ENCODE data around the gene MMP13. TPM values are rescaled to one million over a fixed set of nuclear protein-coding genes. Genes with fewer than 3 reads are reported as not detected.

The MMP13 gene
- total RNA-seq, 1 experiment from 2014 or later, result not detected

DNA sequence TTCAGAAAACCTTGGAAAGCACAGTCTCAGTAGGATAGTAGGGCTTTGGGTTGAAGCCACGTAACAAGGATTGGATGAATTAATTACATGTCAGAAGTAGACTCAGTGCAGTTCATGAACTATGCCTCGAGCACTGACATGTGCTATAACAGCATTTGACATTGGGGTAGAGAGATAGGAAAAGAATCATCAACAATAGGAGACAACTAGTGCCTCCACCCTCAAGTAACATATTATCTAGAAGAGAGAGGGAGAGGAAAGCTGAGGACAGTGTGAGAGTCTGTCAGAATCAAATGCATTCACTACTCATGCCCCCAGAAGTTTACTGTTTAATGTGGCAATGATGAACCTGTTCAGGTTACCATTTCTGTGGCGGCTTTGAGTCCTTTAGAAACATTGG is 26.4 kb downstream of the MMP13 start:
- no peak for DNase-seq (ENCODE audit: low read depth in 1 of 2, low spot score in 2 of 2)
- Histone ChIP-seq H3K4me3 (no peak overlapping the region), H3K36me3 (no peaks in the 10 kb centered on the region), H3K27me3 (replicated peaks) (no peaks in the 10 kb centered on the region), H3K4me1 (replicated peaks) (no peaks in the 10 kb centered on the region), H3K9me3 (replicated peaks) (no peaks in the 10 kb centered on the region), H3K27ac (no peak overlapping the region)

DNA sequence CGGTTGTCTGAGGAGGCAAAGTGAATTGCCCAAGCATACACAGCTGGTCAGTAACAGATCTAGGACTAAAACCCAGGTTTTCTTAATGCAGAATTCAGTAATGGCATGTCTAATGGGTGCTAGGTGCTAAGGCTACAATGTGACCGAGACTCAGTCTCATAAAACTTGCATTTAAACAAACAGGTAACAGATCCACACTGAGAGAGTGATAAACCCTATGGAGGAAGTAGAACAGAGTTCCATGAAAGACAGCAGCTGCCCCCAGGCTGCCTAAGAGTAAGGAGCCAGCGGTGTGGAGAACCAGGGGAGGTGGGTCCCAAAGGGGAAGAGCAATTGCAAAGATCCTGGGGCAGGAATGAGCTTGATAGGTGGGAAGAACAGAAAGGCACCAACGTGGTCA is 27.3 kb downstream of the MMP13 start:
- DNase-seq (ENCODE audit: low read depth in 1 of 2, low spot score in 2 of 2), result no peak
- Histone ChIP-seq H3K27ac (no peak overlapping the region), H3K27me3 (replicated peaks) (no peaks in the 10 kb centered on the region), H3K4me1 (replicated peaks) (no peaks in the 10 kb centered on the region), H3K9me3 (replicated peaks) (no peaks in the 10 kb centered on the region), H3K36me3 (no peaks in the 10 kb centered on the region), H3K4me3 (no peak overlapping the region)

DNA sequence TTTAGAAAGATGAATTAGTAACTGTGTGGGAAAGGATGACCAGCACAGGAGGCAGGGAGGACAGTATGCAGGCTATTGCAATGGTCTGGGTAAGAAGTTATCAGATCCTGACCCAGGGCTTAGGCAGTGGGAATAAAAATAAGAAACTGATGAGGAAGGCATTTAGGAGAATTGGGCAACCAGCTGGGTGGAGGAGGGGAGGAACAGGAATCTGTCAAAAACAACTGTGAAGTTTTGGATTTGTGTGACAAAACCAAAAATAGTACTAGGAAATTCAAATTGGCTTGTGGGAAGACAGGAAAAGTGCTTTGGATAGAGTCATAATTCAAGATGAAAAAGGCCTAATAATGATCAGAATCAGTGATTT is 27.9 kb downstream of the MMP13 start:
- Histone ChIP-seq H3K4me3 (no peak overlapping the region), H3K27ac (no peak overlapping the region), H3K4me1 (replicated peaks) (no peaks in the 10 kb centered on the region), H3K27me3 (replicated peaks) (no peaks in the 10 kb centered on the region), H3K9me3 (replicated peaks) (no peaks in the 10 kb centered on the region), H3K36me3 (no peaks in the 10 kb centered on the region)
- no peak for DNase-seq (ENCODE audit: low read depth in 1 of 2, low spot score in 2 of 2)

DNA sequence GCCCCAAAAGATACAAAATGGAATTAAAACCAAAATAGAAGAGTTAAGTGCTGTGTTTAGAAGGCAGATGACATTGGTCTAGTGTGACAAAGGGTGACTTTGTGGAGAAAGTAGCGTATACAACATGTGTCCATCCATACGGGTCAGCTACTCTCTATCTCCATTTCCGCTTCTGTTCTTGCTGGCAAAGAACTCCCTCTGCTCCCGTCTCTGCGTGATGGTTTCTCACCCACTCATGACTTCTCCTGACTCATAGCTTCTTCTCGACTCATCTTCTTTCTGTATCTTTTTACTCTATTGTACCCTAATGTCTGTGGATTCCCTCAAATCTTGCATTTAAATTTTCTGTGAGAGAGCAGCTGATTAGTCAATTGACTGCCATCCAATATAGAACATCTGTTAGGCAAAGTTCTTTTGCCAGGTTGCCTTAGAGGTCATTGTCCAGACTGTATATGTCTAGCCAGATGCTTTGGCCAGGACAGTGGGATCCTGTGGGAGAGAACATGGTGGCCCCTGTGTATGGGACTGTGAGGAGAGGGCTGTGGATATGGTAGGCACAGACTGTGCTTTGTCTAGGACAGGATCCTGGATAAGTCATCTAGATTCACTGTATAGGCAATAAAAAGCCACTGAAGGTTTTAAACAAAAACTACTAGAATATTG is 28.4 kb downstream of the MMP13 start:
- Histone ChIP-seq H3K4me1 (replicated peaks) (no peaks in the 10 kb centered on the region), H3K27ac (no peak overlapping the region), H3K9me3 (replicated peaks) (no peaks in the 10 kb centered on the region), H3K4me3 (no peak overlapping the region), H3K36me3 (no peaks in the 10 kb centered on the region), H3K27me3 (replicated peaks) (no peaks in the 10 kb centered on the region)
- DNase-seq (ENCODE audit: low read depth in 1 of 2, low spot score in 2 of 2), result no peak

DNA sequence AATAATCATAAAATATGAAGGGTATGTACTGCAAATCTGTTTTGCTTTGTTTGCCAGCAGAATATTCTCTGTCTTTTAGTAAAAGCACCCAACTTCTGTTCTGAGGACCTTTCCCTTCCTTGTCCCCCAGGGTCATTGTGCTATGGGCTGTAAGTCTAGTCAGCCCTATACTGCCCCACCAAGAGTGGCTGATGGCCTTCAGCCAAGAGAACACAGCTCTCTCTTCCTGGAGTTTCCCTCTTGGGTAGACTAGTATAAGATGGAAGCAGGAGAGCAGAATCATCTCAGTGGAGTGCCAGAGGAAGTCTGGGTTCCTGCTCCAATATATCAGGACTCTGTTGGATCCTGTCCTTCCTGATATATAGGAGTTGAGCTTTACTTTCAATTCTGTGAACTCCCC is 29.0 kb downstream of the MMP13 start:
- Histone ChIP-seq H3K9me3 (replicated peaks) (no peaks in the 10 kb centered on the region), H3K27ac (no peak overlapping the region), H3K4me1 (replicated peaks) (no peaks in the 10 kb centered on the region), H3K27me3 (replicated peaks) (no peaks in the 10 kb centered on the region), H3K36me3 (no peaks in the 10 kb centered on the region), H3K4me3 (no peak overlapping the region)
- DNase-seq (ENCODE audit: low read depth in 1 of 2, low spot score in 2 of 2), result no peak

DNA sequence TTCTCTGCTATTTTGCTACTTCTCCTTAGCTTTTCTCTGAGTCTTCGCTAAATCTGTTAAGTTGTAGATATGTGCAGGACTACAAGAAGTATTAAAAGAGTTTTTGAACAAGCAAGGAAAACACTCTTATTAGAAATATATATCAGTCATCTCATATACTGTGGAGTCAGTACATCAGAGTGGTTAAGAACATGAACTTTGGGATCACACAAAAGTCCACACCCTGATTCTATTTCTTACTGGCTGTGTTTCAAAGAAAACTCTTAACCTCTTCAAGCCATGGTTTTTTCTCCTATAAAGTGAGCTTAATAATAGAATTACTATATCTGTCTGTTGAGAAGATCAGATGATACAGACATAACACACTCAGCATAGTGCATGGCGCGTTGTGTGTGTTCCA is 29.5 kb downstream of the MMP13 start:
- Histone ChIP-seq H3K36me3 (no peaks in the 10 kb centered on the region), H3K27ac (no peak overlapping the region), H3K27me3 (replicated peaks) (no peaks in the 10 kb centered on the region), H3K4me3 (no peak overlapping the region), H3K9me3 (replicated peaks) (no peaks in the 10 kb centered on the region), H3K4me1 (replicated peaks) (no peaks in the 10 kb centered on the region)
- DNase-seq (ENCODE audit: low read depth in 1 of 2, low spot score in 2 of 2), result no peak

DNA sequence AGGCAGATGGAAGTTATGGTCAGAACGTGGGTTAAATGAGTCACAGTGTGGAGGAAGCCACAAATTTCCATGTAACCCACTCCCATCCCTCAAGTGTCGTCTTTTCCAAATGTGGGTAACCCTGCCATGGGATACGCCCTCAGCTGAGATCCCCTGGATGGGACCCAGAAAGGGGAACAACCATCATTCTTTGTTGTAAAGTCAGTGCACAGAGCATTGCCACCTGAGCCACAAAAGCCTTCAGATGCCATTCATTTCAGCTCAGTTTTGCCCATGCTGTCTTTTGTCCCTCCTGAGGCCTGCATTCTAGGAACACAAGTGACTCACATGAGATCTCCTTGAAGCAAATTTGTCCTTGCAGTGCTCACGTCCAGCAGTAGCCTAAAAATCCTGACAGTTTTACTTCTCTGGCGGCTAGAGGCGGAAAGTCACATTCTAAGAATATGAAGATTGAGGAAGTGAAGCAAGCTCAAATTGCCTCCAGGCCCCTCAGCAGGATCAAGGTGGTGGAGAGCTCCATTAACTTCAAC is 30.6 kb downstream of the MMP13 start:
- Histone ChIP-seq H3K9me3 (replicated peaks) (no peaks in the 10 kb centered on the region), H3K36me3 (no peaks in the 10 kb centered on the region), H3K27me3 (replicated peaks) (no peaks in the 10 kb centered on the region), H3K4me3 (no peak overlapping the region), H3K4me1 (replicated peaks) (no peaks in the 10 kb centered on the region), H3K27ac (no peak overlapping the region)
- DNase-seq (ENCODE audit: low read depth in 1 of 2, low spot score in 2 of 2), result no peak

DNA sequence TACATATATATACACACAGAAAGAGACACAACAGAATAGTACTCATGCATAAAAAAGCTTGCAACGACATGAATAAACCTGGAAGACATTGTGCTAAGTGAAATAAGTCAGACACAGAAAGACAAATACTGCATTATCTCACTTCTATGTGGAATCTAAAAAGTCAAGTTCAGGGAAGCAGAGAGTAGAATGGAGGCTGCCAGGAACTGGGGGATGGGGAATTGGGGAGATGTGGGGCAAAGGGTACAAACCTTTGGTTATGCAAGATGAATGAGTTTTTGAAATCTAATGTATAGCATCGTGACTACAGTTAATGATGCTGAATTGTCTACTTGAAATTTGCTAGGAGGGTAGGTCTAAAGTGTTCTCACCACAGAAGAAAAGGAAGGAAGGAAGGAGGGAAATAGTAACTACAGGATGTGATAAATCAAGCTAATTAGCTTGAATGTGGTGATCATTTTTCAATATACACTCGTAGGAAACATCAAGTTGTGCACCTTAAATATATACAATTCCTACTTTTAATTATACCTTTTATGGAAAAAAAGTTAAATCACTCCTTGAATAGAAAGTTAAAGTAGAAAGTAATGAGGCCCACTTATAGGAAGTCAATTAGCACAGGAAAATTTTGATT is 33.8 kb downstream of the MMP13 start:
- Histone ChIP-seq H3K36me3 (no peaks in the 10 kb centered on the region), H3K9me3 (replicated peaks) (no peaks in the 10 kb centered on the region), H3K4me3 (no peak overlapping the region), H3K4me1 (replicated peaks) (no peaks in the 10 kb centered on the region), H3K27me3 (replicated peaks) (no peaks in the 10 kb centered on the region), H3K27ac (no peak overlapping the region)
- no peak for DNase-seq (ENCODE audit: low read depth in 1 of 2, low spot score in 2 of 2)

DNA sequence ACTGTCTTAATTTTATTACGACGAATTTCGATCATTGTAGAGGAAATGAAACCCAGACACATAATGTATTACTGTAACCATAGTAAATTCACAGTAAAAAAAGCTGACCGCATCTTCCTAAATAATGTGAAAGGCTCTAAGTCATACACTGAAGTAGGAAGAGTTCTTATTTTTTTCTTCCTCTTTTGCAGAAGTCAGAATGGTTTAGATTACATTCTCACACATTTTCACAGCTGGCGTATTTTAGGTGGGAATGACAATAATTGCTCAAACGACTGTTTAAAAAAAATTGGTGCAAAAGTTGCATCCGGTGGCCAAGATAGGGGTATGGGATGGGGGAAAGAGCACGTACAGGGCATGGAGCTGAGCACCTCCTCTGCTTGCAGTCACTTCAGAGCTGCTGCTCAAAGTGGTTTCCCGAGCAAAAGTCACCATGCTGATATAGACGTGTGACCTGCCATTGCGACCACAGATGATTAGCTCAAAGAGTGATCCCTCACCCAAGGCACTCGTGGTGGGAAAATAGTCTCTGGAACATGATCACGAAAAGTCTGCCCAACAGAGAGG is 35.3 kb downstream of the MMP13 start:
- Histone ChIP-seq H3K4me1 (replicated peaks) (no peaks in the 10 kb centered on the region), H3K36me3 (no peaks in the 10 kb centered on the region), H3K27ac (no peak overlapping the region), H3K27me3 (replicated peaks) (no peaks in the 10 kb centered on the region), H3K4me3 (no peak overlapping the region), H3K9me3 (replicated peaks) (no peaks in the 10 kb centered on the region)
- no peak for DNase-seq (ENCODE audit: low read depth in 1 of 2, low spot score in 2 of 2)

DNA sequence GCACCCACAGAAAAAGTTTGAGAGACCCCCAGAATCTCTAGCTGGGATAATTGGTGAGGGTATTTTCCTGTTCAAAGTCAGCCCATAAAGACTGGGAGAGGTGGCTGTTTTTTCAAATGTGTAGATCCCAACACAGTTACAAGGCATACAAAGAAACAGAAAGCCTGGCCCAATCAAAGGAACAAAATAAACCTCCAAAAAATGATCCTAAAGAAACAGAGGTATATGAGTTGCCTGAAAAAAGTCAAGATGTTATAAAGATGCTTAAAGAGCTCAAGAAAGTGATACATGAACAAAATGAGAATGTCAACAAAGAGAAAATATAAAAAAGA is 40.5 kb downstream of the MMP13 start:
- DNase-seq (ENCODE audit: low read depth in 1 of 2, low spot score in 2 of 2), result no peak
- no peak overlapping the region for H3K4me3 ChIP-seq

DNA sequence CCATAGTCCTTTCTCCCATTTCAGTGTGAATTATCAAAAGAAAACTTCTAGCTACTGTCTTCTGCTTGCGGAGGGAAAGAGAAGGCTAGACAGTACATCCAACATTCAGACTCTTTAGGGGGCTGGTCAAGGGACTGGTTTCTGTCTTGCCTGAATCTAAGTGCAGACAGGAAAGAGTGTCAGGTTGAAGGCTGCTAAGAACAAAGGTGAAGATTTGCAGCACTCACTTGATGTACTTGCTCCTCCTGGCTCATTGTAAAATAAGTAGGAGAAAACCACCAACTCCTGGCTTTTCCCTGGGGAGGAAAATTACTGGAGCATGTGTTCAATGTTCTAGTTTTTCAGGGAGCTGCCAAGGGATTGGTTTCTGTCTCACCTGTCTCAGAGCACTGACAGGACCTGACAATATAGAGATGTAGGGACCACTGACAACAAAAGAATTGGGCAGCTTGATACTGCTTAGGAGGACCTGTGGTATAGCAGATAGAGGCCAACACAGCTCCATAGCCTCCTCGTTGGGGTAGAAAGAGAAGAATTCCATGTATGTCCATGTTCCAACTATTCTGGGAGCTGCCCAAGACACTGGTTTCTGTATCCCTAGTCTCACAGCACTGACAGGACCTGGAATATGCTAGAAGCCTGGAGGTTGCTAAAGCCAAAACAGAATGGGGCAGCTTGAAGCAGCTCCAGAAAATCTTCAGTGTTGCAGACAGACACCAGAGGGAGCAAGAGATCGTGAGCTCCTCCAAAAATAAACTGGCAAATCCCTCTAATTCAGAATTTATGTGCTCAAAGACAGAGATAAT is 41.1 kb downstream of the MMP13 start:
- Histone ChIP-seq H3K4me1 (replicated peaks) (no peaks in the 10 kb centered on the region), H3K27ac (no peak overlapping the region), H3K36me3 (no peaks in the 10 kb centered on the region), H3K4me3 (no peak overlapping the region), H3K9me3 (replicated peaks) (no peaks in the 10 kb centered on the region), H3K27me3 (replicated peaks) (no peaks in the 10 kb centered on the region)
- DNase-seq (ENCODE audit: low read depth in 1 of 2, low spot score in 2 of 2), result peak in 1 of 2 experiments; percentile 2

More for the DNA sequence above, 40.5 kb downstream of the MMP13 start:
- H3K27me3 ChIP-seq (replicated peaks), result no peaks in the 10 kb centered on the region
- H3K36me3 ChIP-seq, result no peaks in the 10 kb centered on the region
- H3K4me1 ChIP-seq (replicated peaks), result no peaks in the 10 kb centered on the region
- H3K27ac ChIP-seq, result no peak overlapping the region
- H3K9me3 ChIP-seq (replicated peaks), result no peaks in the 10 kb centered on the region

DNA sequence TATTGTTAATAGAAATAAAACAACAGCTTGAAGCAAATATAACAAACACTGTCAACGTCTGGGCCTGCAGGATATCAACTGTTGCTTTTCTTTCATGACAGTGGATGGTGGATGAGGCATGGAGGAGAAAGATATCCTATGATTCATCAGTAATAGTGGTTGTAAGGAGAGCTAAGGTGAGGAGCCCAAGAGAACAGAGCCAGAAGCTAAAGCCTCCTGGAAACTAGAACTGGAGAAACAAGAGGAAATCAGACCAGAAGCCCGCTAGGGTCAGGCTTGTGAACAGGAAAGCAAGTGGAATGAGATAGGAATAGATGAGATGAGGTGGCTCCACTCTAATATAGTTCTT is 43.1 kb downstream of the MMP13 start:
- no peaks in the 10 kb centered on the region for H3K36me3 ChIP-seq
- H3K27me3 ChIP-seq (replicated peaks), result no peaks in the 10 kb centered on the region
- no peak overlapping the region for H3K4me3 ChIP-seq
- no peaks in the 10 kb centered on the region for H3K4me1 ChIP-seq (replicated peaks)
- DNase-seq (ENCODE audit: low read depth in 1 of 2, low spot score in 2 of 2), result no peak
- H3K9me3 ChIP-seq (replicated peaks), result no peaks in the 10 kb centered on the region
- no peak overlapping the region for H3K27ac ChIP-seq

DNA sequence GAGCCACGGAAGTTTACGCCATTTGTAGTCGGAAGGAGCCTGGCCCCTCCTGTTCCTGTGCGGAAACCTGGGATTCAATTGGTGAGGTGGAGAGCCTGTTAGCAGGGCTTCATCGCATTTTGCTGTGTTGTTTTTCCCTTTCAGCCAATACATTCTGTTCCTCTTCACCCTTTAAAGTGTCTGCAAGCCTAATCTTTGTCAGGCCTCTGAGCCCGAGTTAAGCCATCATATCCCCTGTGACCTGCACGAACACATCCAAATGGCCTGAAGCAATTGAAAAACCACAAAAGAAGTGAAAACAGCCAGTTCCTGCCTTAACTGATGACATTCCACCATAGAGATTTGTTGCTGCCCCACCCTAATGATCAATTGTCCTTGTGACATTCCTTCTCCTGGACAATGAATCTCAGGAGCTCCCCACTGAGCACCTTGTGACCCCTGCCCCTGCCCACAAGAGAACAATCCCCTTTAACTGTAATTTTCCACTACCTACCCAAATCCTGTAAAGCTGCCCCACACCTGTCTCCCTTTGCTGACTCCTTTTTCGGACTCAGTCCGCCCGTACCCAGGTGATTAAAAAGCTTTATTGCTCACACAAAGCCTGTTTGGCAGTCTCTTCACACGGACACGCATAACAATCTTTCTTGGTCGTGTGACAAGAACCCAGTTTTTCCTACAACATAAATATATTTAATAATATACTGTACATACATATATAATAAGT is 43.6 kb downstream of the MMP13 start:
- H3K27ac ChIP-seq, result no peak overlapping the region
- no peaks in the 10 kb centered on the region for H3K27me3 ChIP-seq (replicated peaks)
- no peaks in the 10 kb centered on the region for H3K36me3 ChIP-seq
- no peak for DNase-seq (ENCODE audit: low read depth in 1 of 2, low spot score in 2 of 2)
- H3K9me3 ChIP-seq (replicated peaks), result no peaks in the 10 kb centered on the region
- H3K4me3 ChIP-seq, result no peak overlapping the region
- no peaks in the 10 kb centered on the region for H3K4me1 ChIP-seq (replicated peaks)
